ENCODE measurements around the gene PDSS2. TPM values are rescaled to one million over a fixed set of nuclear protein-coding genes. Genes with fewer than 3 reads are reported as not detected.

PDSS2 gene
- total RNA-seq, 1 donor from 2014 or later, result 19.3 TPM

DNA sequence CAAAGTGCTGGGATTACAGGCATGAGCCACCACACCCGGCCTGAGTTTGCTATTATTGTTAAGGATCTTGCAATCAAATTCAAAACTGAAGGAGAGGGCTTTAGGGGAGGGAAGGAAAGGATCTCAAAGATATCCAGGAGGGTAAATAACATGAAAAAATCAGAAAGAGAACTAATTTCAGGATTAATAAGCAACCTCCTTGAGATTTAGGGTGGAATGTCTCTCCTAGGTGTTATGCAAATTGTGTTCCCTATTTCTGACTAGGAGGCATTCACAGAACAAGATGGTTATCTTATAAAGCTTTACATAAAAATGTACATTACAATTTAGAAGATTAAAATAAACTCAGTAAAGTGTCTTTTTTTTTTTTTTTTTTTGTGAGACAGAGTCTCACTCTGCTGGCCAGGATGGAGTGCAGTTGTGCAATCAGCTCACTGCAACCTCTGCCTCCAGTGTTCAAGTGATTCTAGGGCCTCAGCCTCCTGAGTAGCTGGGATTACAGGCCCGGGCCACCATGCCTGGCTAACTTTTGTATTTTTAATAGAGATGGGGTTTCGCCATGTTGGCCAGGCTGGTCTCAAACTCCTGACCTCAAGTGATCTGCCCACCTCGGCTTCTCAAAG lies 252.0 kb downstream of the PDSS2 start:
- H3K27ac Mint-ChIP-seq, result no peak overlapping the region
- peaks cover 5% of the 10 kb centered on the region for H3K9me3 Mint-ChIP-seq
- no peak for DNase-seq
- intact Hi-C loops (cut with micrococcal nuclease), result no loop called here
- H3K27me3 Mint-ChIP-seq, result no peaks in the 10 kb centered on the region
- no peak overlapping the region for H3K4me3 Mint-ChIP-seq
- ChIA-PET CTCF (no interaction called here), POLR2A (interaction anchor here (0.7 kb wide), 1 partner anchor 527 kb away, joined by 4 read pairs; no protein-coding TSS in a partner anchor)
- peaks cover 37% of the 10 kb centered on the region for H3K36me3 Mint-ChIP-seq (ENCODE audit: low read depth)
- TF ChIP-seq, protein P1, sequence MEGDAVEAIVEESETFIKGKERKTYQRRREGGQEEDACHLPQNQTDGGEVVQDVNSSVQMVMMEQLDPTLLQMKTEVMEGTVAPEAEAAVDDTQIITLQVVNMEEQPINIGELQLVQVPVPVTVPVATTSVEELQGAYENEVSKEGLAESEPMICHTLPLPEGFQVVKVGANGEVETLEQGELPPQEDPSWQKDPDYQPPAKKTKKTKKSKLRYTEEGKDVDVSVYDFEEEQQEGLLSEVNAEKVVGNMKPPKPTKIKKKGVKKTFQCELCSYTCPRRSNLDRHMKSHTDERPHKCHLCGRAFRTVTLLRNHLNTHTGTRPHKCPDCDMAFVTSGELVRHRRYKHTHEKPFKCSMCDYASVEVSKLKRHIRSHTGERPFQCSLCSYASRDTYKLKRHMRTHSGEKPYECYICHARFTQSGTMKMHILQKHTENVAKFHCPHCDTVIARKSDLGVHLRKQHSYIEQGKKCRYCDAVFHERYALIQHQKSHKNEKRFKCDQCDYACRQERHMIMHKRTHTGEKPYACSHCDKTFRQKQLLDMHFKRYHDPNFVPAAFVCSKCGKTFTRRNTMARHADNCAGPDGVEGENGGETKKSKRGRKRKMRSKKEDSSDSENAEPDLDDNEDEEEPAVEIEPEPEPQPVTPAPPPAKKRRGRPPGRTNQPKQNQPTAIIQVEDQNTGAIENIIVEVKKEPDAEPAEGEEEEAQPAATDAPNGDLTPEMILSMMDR (IDR thresholded peaks at IDR 0.05), result no peak
- ATAC-seq (ENCODE audit: low read depth), result no peak
- no peaks in the 10 kb centered on the region for H3K4me1 Mint-ChIP-seq

DNA sequence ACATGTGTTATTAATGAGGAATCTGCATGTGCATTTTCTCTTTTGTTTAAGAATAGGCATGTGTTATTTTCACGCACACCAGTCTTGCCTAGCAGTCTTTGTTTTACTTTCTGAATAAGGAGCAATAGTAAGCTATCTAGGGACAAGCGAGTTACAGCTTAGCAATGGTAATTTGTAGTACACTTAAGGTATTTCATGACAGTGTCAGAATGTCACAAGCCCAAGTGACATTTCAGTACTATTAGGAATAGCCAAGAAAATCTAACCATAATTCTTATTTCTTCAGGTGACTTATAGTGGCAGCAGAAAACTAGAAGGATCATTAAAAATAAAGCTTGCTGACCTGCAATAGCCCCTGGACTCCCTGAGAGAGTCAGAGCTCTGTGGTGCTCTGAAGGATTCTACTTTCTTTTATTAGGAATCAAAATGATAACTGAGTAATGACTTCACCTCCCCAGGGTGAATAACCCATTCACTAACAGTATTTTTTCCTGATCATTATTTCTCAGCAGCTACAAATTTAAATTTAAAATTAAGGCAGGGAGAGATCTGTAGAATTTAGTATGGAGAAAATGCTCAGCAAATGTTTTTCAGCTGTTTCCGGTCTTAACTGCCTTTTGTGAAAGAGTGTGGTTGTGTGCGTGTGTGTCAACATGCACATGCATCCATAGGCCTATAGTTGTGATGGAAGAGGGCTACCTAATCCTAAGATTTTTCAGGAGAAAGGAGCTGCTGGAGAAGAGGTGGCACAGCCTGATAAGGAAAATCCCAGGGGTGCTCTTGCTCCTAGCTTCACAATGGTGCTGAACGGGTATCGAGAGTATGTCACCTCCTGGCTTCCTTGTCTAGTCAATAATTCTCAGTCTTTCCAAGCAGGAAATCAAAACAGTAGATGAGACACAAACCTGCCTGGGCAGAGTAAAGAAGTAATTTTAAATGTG lies 254.0 kb downstream of the PDSS2 start:
- intact Hi-C loops (cut with micrococcal nuclease), result no loop called here
- no peak for DNase-seq
- no peaks in the 10 kb centered on the region for H3K4me1 Mint-ChIP-seq
- ChIA-PET CTCF (no interaction called here), POLR2A (no interaction called here)
- TF ChIP-seq, protein P1 (IDR thresholded peaks at IDR 0.05), result no peak
- no peaks in the 10 kb centered on the region for H3K27me3 Mint-ChIP-seq
- no peak overlapping the region for H3K27ac Mint-ChIP-seq
- no peak overlapping the region for H3K4me3 Mint-ChIP-seq
- H3K9me3 Mint-ChIP-seq, result peaks cover 5% of the 10 kb centered on the region
- ATAC-seq (ENCODE audit: low read depth), result no peak
- peaks cover 37% of the 10 kb centered on the region for H3K36me3 Mint-ChIP-seq (ENCODE audit: low read depth)

GRCh38 chr6:107202876-107203468 lies 256.4 kb downstream of the PDSS2 start:
- Mint-ChIP-seq H3K36me3 (ENCODE audit: low read depth) (peaks cover 40% of the 10 kb centered on the region), H3K27me3 (no peaks in the 10 kb centered on the region), H3K4me3 (no peak overlapping the region), H3K27ac (no peak overlapping the region), H3K9me3 (peaks cover 5% of the 10 kb centered on the region), H3K4me1 (no peaks in the 10 kb centered on the region)
- ATAC-seq (ENCODE audit: low read depth) (no peak), DNase-seq (no peak)
- intact Hi-C loops (cut with micrococcal nuclease), result no loop called here
- TF ChIP-seq, protein P1 (IDR thresholded peaks at IDR 0.05), result no peak
- ChIA-PET CTCF (no interaction called here), POLR2A (no interaction called here)

DNA sequence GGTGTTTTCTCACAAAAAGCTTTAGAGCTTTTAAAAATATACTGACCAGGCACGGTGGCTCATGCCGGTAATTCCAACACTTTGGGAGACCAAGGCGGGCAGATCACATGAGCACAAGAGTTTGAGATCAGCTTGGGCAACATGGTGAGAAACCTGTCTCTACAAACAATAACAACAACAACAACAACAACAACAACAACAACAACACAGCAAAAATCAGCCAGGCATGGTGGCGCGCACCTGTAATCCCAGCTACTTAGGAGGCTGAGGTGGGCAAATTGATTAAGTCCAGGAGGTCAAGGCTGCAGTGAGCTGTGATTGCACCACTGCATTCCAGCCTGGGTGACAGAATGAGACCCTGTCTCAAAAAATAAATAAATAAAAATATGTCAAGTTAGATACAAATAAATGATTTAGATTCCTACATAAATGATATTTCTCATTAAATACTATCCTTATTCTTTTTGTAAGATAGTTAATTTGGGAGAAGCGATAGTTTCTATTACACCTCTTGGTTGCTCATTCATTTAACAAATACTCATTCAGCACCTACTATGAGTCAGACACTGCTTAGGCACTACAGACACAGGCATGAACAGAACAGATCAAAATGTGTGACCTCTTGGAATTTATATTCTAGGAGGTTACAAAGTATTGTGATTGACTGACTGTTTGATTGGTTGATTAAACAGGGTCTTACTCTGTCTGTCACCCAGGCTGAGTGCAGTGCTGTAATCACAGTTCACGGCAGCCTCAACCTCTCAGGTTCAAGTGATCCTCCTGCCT lies 260.5 kb downstream of the PDSS2 start:
- POLR2A ChIA-PET, result no interaction called here
- CTCF ChIA-PET, result no interaction called here
- intact Hi-C loops (cut with micrococcal nuclease), result no loop called here
- Mint-ChIP-seq H3K27me3 (no peaks in the 10 kb centered on the region), H3K9me3 (no peaks in the 10 kb centered on the region), H3K27ac (no peak overlapping the region), H3K36me3 (ENCODE audit: low read depth) (peaks cover 24% of the 10 kb centered on the region), H3K4me1 (no peaks in the 10 kb centered on the region), H3K4me3 (no peak overlapping the region)
- DNase-seq, result no peak
- TF ChIP-seq, protein P1 (IDR thresholded peaks at IDR 0.05), result no peak
- ATAC-seq (ENCODE audit: low read depth), result no peak

Data from activated B cell treated with CpG ODN at 0.5 μM for 24 hours (primary cell).